HG02884 (cell line): ENCODE data around the gene CUL5.

Experiments used
- ATAC-seq: cut with Tn5 transposase; IDR thresholded peaks from one replicate; pipeline ENCODE4 v1.9.1; 2021; ENCODE audit warnings: mild to moderate bottlenecking, moderate library complexity; ENCODE audit not compliant: unreplicated experiment

CUL5 gene

DNA sequence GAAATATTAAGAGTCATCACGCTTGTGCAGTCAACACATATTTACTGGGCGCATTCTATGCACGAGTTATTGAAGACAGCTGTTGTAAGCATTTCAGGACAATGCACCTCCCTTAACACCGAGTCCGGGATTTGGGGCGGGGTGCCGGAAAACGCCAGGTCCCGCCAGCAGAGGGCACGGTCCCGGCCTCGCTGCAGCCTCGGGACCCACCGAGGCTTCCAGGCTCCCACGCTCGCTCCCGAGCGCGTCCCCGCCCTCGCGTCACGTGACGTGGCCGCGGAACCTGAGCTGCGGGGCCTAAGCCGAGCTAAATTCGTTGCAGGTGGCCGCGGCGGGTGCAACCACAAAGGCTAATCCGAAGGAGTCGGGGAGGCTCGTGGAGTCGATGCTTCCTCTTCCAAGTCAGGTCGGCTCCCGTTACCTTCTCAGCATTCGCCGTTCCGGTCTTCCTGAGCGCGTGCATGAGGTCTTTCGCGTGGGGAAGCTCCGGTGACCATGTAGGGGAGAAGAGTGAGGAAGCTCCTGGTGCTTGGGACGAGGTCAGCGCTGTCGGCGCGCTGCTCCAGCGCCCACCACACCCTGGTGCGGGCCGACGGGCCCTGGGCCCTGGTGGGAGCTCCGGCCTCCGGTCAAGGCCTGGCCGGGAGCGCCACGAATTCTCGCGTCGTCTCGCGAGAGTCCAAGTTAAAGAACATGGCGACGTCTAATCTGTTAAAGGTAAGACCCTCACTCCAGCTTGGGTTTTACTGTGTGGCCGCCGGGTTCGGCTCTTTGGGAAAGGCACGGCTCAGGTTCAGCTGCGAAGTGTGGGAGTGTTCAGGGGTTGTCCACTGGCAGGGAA lies at the start of gene CUL5:
Gene CUL5 (plus strand): TSS at position 243 of the 841 bp plus-strand sequence. CDS start 451 bp downstream, at position 694.
- ATAC-seq, result peak; percentile 77

DNA sequence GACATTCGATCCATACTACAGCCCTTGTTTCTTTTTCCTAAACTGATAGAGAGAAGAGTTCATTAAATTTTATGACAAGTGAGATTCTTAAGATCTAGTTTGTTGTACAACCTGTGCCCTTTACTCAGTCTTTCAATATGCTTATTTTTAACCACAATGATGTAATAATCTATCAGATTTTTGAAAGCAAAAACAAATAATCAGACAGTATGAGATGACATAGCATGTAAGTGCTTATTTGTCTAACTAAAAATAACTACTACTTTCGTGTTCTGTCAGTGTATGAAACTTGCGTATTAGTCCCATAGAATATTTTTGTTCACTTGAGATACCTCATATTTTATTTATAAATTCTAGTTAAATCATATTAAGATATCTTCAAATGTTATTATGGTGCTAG lies 47.2 kb upstream of the CUL5 start:
- no peak for ATAC-seq

DNA sequence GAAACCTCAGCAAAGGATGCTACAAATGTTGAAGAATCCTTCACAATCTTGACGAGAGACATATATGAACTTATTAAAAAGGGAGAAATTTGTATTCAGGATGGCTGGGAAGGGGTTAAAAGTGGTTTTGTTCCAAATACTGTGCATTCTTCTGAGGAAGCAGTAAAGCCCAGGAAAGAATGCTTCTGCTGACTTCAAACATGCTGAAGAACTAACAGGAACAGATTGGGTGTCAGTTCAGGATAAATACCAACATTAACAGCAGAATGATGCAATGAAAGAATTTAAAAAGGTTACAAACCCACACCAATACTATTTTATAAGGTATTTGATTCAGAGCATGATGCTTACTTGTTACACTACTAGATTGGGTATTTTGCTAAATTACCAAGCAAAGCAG lies 46.5 kb upstream of the CUL5 start:
- ATAC-seq, result no peak

DNA sequence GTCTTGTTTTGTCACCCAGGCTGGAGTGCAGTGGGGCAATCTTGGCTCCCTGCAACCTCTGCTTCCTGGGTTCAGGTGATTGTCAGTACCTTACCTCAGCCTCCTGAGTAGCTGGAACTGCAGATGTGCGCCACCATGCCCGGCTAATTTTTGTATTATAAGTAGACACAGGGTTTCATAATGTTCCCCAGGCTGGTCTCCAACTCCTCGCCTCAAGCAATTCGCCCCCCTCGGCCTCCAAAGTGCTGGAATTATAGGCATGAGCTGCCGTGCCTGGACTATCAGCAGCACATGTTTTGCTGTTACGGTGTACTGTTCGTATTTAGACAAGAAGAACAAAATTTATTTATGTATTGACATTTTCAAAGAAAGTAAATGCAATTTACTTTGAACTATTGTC lies 45.6 kb upstream of the CUL5 start:
- ATAC-seq, result no peak

DNA sequence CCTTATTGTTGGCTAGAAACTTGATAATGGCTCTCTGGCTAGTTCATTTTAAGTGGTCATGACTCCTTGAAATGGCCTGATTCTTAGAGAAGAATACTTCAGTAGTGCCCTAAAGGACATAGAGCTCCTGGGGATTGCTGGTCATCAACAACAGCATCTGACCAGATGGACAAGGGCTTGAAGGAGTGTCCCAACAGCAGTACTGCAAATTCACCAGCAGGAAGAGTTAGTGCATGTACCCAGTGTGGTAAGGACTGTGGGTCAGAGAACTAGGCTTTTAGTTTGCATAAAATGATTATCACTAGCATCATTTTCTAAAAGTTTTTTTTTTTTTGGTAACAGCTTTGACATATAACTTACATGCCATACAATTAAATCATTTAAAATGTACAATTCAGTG lies 39.5 kb upstream of the CUL5 start:
- no peak for ATAC-seq

DNA sequence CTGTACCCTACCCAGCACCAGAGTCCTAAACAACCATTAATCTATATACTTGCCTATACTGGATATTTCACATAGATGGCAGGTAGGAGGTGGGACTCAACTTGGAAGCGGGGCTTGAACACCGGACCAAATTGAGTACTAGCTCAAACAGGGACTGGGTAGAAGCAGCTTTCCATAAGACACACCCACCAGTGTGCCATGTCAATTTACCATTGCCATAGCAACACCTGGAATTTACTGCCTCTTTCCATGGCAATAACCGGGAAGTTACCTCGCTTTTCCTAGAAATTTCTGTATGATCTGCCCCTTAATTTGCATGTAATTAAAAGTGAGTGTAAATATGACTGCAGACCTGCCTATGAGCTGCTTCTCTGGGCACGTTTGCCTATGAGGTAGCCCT lies 38.6 kb upstream of the CUL5 start:
- no peak for ATAC-seq

DNA sequence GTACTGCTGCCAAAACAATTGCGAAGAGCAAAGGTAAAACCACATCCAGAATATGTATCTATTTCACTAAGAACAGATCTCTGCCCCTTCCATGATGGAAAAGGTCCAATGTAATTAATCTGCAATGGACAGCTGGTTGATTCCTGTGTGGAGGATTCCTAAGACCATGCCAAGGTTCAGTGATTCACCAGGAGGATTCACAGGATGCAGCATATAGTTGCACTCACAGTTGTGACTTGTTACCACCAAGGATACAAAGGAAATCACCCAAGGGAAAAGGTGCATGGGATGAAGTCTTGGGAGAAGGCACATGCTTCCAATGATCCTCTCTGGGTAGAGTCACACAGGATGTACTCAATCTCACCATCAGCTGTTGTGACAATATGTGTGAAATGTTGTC lies 35.1 kb upstream of the CUL5 start:
- ATAC-seq, result no peak

DNA sequence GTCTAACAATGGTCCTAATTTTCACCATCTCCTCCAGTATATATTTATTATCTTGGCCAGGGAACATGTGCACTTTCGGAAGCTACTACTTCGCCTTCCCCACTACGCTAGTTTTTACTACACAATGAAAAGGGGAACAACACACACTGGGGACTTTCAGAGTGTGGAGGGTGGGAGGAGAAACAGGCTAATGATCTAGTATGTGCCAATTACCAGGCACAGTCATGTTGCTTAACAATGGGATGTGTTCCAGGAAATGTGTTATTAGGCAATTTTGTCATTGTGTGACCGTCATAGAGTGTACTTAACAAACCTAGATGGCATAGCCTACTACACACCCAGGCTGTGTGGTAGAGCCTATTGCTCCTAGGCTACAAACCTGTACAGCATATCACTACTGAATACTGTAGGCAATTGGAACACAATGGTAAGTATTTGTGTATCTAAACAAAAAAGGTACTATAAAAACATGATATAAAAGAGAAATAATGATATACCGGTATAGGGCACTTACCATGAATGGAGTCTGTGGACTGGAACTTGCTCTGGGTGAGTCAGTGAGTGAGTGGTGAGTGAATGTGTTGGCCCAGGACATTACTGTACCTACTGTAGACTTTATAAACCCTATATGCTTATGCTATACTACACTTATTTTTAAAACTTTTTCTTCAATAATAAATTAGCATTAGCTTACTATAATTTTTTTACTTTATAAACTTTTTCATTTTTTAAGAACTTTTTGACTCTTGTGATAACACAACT lies 20.1 kb upstream of the CUL5 start:
- ATAC-seq, result no peak

DNA sequence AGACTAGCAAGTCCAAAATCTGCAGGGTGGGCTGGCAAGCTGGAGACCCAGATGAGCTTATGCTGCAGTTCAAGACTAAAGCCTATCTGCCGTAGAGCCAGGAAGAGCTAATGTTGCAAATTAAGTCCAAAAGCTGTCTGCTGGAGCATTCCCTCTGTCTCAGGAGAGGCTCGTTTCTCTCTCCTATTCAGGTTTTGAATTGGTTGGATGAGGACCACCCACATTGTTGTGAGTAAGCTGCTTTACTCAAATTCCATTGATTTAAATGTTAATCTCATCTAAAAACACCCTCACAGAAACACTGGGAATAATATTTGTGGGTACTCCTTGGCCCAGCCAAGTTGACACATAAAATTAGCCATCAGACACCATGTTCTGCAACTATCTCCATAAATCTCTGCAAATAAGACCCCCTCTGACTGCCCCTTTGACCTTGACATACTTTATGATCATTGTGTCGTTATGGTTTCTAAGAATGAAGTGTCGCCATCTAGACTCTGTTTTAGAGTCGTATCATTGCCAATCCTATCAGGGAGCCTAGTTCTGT lies 16.8 kb upstream of the CUL5 start:
- no peak for ATAC-seq

DNA sequence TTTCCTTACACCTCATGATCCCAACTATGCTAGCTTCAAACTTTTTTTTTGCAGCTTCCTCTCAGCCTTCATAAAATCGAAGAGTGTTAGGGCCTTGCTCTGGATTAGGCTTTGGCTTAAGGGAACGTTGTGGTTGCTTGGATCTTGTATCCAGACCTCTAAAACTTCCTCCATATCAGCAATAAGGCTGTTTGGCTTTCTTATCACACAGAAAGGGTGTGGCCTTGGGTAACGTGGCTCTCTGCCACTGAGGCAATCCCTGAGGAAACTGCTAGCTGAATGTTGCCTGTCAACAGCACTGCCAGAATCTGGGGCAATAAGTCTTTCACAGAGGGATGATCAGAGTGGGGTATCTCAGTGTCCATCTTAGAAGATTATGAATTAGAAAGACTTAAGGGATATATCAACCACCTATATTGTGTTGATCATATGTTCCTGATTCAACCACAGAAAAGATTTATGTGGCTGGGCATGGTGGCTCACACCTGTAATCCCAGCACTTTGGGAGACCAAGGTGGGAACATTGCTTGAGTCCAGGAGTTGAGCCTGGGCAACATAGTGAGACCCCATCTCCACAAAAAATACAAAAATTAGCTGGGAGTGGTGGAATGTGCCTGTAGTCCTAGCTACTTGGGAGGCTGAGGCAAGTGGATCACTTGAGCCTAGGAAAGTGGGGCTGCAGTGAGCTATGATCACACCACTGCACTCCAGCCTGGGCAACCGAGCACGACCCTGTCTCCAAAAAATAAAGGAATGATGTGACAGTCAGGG lies 12.5 kb upstream of the CUL5 start:
- ATAC-seq, result no peak

DNA sequence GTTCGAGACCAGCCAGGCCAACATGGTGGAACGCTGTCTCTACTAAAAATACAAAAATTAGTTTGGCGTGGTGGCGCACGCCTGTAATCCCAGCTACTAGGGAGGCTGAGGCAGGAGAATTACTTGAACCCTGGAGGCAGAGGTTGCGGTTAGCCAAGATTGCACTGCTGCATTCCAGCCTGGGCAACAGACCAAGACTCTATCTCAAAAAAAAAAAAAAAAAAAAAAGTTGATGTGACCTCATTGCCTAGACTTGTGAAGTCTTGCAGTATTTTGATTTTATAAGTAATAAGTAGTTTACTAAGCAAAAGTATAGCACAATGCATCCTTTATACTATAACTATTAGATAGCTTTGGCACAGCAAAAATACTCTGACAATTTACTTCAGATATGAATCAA lies 9.9 kb upstream of the CUL5 start:
- ATAC-seq, result no peak

DNA sequence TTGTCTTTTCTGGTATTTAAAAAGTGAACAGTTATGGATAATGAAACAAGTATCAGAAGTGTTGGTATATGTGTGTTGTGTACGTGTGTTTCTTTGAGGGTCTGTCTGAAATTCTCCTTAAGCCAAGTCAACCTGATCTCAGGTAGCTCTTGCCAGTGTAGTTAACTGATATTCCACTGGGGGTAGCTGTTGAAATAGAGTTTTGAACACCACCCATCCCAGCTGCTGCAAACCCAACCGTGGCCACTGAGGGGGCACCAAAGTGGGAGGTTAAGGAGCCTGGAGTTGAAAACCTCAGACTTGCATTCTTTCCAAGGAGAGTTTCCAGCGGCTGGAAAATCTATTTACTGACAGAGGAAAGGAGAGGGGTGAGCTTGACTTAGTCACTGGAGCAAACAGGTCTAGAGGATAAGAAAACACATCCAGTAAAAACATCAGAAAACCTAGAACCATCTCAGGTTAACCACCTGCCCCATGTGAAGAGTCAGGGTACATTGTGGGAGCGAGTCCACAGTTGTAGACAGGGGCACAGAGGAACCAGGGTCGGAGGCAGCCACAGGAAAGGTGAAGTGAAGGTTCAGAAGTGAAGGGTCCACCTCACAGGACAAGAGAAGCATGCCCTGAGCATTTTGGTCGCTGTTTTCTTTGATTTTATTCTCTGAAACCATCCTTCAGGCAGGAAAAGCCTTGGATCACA lies 8.8 kb upstream of the CUL5 start:
- peak; percentile 72 for ATAC-seq

DNA sequence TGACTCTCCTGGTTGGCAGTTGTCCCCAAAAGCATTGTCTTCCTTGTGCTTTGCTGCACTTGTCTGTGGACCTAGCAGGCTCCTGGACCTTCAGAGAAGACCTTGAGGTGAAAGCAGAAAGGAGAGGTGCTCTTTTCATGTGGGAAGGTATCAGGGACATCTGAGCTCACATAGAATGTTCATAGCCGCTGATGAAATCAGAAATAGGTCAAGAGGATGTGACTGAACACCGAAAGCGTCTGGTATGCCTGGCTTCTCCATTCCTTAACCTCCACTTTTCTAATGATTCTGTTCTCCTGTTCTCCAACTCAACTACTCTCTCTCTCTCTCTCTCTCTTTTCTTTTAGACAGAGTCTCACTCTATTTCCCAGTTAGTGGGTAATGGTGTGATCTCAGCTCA lies 6.2 kb upstream of the CUL5 start:
- no peak for ATAC-seq

DNA sequence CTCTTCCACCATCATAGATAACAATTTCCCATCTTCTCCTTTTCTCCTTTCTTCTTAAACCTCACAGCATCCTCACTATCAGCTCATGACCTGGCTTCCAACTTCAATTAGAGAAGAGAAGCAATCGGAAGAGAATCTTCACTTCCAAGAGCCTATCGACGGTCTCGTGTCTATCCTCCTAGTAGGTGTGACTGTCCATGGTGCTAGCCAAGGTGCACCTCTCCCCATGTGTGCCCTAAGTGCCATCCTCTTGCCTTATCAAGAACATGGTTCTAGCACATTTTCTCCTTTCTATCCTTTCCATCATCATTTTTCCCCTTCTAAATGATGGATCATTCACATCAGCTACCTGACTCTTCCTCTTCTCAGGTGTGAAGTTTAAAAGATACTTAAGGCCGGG lies 5.1 kb upstream of the CUL5 start:
- no peak for ATAC-seq

DNA sequence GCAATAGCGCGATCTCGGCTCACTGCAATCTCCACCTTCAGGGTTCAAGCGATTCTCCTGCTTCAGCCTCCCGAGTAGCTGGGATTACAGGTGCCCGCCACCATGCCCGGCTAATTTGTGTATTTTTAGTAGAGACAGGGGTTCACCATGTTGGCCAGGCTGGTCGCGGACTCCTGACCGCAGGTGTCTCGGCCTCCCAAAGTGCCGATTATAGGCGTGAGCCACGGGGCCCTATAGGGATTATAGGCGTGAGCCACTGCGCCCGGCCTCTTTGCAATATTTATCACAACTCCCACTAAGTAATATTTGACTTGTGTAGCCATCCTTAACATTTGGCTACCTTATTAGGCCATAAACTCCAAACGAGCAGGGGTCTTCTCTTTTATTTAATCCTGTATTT lies 879 bp upstream of the CUL5 start:
- ATAC-seq, result no peak

DNA sequence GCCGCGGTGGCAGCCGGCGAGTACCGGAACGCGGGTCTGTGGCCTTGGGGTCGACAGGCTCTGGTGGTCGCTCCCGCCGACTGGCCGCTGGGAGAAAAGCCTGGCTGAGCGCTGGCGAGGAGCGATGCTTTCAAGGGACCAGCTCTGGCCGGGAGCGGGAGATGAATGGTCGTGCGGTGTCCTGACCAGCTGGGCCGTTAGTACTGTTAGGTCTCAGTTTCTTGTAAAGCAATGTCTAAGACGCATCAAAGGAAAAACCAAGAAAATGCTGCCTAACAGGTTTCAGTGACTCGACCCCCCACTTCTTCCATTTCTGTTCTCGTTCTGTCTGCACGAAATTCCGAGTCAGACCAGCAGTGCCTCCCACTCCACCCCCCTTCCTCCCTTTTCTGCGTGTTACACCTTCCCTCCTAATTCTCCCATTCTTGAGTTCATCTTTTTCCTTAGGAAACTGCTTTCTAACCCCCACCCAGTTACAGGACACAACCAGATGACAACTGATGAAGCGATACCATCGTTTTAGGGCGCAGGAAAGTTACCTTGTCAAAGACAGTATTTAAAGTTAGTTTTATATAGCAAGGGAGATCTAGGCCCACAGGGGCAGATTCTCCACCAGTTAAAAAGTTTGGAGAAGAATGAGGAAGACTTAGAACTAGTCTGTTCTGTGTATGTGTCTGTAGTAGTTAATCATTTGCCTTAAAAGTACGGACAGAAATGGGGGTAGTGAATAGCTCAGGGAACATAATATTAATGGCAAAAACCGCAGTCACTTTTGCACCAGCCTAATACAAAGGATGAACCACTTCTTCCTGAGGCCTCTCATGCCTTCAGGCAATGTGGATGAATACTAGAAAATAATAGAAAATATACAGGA lies 1.0 kb downstream of the CUL5 start:
- peak; percentile 1 for ATAC-seq

DNA sequence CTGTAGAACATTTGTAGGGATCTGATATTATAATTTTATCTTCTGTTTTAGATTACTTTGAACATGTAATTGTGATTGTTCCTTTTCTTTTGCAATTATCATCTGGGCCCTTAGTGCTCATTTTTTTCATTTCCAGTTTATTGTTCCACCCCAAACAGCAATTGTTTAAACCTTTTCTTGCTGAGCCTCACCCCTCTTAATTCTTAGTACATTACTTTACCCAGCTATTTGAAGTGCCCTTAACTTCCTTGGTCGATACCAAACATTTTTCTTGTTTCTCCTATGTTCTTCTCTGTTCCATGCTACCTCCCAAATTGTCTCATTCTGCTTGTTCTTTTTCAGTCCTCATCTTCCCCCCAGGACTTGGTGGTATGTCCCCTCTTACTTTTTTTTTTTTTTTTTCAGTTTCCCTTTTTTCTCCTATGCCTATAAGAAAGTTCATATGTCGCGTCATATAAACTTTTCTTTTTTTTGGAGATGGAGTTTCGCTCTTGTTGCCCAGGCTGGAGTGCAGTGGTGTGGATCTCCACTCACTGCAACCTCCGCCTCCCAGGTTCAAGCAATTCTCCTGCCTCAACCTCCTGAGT lies 3.5 kb downstream of the CUL5 start:
- no peak for ATAC-seq

DNA sequence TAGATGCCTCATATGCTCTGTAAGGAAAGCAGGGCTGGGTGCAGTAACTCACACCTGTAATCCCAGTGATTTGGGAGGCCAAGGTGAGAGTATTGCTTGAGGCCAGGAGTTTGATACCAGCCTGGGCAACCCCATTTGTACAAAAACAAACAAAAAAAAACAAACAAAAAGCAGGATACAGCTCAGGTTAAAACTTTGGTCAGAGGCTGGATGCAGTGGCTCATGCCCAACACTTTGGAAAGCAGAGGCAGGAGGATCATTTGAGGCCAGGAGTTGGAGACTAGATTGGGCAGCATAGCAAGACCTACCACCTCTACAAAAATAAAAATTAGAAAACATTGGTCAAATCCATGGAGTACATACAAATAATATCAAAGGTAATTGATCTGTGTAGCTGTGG lies 7.9 kb downstream of the CUL5 start:
- ATAC-seq, result no peak

DNA sequence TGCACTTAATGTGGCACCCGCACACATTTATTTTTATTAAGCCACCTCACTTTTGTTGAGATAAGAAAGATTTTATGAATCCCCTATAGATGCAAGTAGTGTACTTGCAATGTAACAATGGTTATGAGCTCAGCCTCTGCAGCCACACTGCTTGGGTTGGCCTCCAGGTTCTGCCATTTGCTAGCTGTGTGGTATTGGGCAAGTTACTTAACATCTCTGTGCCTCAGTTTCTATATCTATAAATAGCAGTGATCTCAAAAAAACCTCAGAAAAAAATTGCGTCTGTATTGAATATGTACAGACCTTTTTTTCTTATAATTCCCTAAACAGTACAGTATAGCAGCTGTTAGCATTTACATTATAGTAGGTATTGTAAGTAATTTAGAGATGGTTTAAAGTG lies 10.0 kb downstream of the CUL5 start:
- ATAC-seq, result no peak
